ENCODE results near the gene PUM1.

DNA sequence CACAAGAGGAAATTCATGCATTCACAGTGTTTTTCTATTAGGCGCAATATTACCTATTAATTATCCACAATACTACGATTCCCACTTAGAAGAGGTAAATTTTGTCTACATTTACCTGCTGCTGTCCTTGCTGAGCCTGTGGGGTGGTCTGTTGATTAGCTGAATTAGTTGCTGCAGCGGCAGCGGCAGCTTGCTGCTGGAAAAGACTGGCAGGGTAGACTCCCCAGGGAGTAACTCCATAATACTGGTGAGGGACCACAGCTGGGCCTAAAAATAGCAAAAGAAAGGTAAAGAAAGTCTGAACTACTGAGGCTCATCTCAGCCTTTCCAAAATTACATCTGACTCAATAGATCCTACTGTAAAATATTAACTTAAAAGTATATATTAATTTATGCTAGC, 91.0 kb downstream of the PUM1 start:
- TF ChIP-seq TAF1 (IDR thresholded peaks at IDR 0.05; ENCODE audit: borderline replicate concordance, low read depth, low read length): no peak
- TF ChIP-seq POLR2A (IDR thresholded peaks at IDR 0.05; ENCODE audit: low read depth, low read length): no peak
- no peak for TF ChIP-seq POLR2AphosphoS5 (IDR thresholded peaks at IDR 0.05; ENCODE audit: low read depth, low read length)

Data from GM12892 (cell line).